ENCODE results near the gene TKT.

- TF ChIP-seq, protein P1, sequence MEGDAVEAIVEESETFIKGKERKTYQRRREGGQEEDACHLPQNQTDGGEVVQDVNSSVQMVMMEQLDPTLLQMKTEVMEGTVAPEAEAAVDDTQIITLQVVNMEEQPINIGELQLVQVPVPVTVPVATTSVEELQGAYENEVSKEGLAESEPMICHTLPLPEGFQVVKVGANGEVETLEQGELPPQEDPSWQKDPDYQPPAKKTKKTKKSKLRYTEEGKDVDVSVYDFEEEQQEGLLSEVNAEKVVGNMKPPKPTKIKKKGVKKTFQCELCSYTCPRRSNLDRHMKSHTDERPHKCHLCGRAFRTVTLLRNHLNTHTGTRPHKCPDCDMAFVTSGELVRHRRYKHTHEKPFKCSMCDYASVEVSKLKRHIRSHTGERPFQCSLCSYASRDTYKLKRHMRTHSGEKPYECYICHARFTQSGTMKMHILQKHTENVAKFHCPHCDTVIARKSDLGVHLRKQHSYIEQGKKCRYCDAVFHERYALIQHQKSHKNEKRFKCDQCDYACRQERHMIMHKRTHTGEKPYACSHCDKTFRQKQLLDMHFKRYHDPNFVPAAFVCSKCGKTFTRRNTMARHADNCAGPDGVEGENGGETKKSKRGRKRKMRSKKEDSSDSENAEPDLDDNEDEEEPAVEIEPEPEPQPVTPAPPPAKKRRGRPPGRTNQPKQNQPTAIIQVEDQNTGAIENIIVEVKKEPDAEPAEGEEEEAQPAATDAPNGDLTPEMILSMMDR (IDR thresholded peaks at IDR 0.05; ENCODE audit: low read length), result no peak
- TF ChIP-seq EZH2 (IDR thresholded peaks at IDR 0.05; ENCODE audit: borderline replicate concordance, low read length), result no peak
Measured at GRCh38 chr3:53224026-53224425, 31.8 kb downstream of the TKT start.
